GM19324 (cell line): ENCODE data around the gene VAMP8.
"Not testable (repeated sequence)": the region's sequence is repeated elsewhere in the genome, so short reads cannot be mapped to it uniquely, and the experiment has no call there.

Experiments
- ATAC-seq: cut with Tn5 transposase; IDR thresholded peaks from one replicate; pipeline ENCODE4 v1.9.1; 2021; ENCODE audit warnings: mild to moderate bottlenecking, moderate library complexity; ENCODE audit not compliant: unreplicated experiment, low FRiP score

The VAMP8 gene

GRCh38 chr2:85613717-85614515 is 36.5 kb downstream of the VAMP8 start:
- ATAC-seq, result no peak

DNA sequence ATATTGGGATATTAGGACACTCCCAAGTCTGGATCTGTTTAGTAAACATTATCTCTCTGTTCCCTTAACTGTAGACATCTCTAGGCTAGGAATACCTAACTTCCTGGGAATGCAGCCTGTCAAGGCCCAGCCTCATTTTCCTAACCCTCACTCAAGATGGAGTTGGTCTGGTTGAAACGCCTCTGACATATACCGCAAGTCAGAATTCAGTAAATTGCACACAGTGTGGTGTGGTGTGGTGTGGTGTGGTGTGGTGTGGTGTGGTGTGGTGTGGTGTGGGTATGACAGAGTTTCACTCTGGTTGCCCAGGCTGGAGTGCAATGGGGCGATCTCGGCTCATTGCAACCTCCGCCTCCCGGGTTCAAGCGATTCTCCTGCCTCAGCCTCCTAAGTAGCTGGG is 37.4 kb downstream of the VAMP8 start:
- ATAC-seq, result not testable (repeated sequence)

DNA sequence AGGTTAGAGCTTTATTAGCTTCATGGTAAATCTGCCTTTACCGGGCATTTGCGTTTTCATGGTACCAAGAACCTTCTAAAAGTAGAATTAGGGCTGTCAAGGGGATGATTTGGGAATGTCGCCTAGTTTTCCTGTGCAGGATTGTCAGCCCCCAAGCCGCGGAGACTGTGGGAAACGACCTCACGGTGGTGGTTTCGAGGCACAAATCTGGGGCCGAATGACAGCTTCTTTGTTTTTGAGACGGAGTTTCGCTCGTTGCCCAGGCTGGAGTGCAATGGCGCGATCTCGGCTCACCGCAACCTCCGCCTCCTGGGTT is 38.0 kb downstream of the VAMP8 start:
- no peak for ATAC-seq

DNA sequence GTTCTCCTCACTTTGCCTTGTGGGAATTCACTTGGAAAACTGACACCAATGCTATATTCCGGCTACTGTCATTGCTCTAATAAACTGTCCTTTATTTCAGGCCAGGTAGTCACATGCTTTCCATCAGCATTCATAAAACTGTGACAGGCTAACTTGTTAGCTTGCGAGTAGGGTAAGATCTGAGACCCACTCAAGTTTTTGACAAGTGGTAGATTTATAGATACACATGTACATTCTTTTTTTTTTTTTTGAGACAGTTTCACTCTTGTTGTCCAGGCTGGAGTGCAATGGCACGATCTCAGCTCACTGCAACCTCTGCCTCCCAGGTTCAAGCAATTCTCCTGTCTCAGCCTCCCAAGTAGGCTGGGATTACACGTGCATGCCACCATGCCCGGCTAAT is 40.3 kb downstream of the VAMP8 start:
- not testable (repeated sequence) for ATAC-seq

DNA sequence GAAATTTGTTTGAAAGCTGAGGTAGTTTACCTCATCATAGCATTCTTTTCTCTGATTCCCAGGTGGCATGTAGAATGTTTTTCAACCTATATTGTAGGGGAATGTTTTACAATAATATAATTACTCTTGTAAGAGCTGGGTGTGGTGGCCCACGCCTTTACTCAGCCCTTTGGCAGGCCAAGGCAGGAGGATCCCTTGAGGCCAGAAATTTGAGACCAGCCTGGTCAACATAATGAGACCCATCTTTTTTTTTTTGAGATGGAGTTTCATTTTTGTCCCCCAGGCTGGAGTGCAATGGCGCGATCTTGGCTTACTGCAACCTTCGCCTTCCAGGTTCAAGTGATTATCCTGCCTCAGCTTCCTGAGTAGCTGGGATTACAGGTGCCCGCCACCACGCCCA is 42.2 kb downstream of the VAMP8 start:
- no peak for ATAC-seq

GRCh38 chr2:85621338-85621737 is 44.0 kb downstream of the VAMP8 start:
- ATAC-seq, result no peak

GRCh38 chr2:85623991-85624390 is 46.6 kb downstream of the VAMP8 start:
- no peak for ATAC-seq

GRCh38 chr2:85628658-85629057 is 51.3 kb downstream of the VAMP8 start:
- ATAC-seq, result no peak

DNA sequence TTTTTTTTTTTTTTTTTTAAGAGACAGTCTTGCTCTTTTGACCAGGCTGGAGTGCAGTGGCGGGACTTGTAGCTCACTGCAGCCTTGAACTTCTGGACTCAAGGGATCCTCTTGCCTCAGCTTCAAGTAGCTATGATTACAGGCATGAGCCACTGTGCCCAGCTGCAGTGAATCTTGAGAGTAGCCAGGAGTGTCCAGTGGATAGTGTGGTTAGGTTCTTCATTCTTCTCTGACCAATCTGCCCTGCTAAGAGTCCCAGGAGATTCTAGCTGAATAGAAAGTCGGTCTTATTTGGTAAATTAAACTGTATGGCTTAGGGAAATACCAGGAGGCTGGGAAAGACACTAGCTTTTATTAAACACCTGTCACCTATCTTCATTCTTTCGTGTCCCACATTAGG is 53.9 kb downstream of the VAMP8 start:
- no peak for ATAC-seq
